ENCODE measurements around the gene CDHR2.

The CDHR2 gene

DNA sequence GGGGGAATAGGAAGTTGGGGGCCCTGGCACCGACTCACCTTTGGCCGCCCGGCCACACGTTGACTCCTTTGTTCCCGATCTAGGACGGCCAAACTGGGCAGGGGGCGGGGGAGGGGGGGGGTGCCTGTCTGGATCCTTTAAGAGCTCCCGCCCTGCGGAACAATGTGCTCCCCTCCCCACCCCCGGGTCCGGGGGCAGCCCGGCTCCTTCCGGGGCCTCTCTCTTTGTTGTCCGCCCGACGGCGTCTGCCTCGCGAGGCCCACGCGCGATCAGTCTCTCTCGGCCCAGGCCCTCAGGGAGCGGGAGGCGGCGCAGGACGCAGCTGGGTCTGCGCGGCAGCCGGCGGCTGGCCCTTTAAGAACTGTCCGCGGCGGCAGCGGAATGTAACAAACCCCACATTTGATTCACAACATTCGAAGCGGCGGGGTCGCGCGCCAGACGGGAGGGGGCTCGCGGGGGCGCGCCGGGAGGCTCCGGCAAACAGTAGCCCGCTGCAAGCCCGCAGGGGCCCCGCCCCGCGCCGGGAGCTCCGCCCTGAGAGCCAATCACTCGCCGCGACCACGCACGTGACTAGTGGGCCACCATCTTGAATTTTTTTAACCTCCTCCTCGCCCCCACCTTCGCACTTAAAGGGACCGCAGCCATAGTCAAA, 12.1 kb upstream of the CDHR2 start, which contains the start of gene RNF44:
Gene RNF44 (minus strand): TSS at position 501 of the 652 bp plus-strand sequence. CDS start 4,930 bp downstream, outside the sequence.
- peaks cover 3% of the 10 kb centered on the region; the same call in 1 of the 2 replicates for H3K27me3 ChIP-seq (ENCODE audit: insufficient read depth, low read length)
- peak within 1 kb of the TSS; percentile 100 for H3K27ac ChIP-seq (ENCODE audit: low read length)
- peaks cover 33% of the 10 kb centered on the region for H3K36me3 ChIP-seq (ENCODE audit: insufficient read depth, low read depth, low read length)
- H3K4me1 ChIP-seq (ENCODE audit: insufficient read depth, low read length), result peaks cover 27% of the 10 kb centered on the region
- H3K9me3 ChIP-seq (ENCODE audit: insufficient read depth, low read depth, low read length), result no peaks in the 10 kb centered on the region
- peak within 1 kb of the TSS; percentile 100 for H3K4me3 ChIP-seq (ENCODE audit: low read length)
- peak within 1 kb of the TSS; percentile 100 for H3K9ac ChIP-seq (ENCODE audit: low read depth, low read length)

DNA sequence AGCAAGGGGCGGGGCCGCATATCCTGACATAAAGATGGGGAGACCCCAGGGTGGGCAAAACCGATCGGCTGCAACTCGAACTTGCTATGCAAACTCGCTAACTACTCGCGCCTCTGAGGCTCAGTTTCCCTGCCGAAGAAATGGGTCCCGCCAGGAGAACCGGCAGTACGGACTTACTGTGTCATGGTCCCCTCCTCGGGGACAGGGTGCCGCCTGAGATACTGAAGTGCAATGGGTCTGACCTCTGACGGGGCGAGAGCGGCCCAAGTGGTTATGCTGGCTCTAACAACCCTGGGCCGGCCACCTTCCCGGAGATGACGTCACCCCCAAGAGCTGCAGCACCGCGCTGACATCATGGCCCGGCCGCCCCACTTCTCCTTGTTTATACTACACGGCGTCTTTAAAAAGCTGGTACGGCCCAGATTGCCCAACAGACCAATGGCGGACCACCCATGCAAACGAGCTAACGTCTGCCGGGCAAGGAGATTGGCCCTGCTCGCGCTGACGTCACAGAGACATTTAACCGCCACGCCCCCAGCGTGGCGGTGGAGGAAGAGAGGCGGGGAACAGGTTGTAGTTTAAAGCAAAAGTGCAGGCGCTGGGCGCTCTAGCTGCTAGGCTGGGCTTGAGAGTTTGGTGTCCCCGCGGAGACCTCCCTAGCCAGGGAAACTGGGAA, 11.4 kb upstream of the CDHR2 start:
- peak overlapping the region; percentile 97 for H3K27ac ChIP-seq (ENCODE audit: low read length)
- H3K27me3 ChIP-seq (ENCODE audit: insufficient read depth, low read length), result peaks cover 10% of the 10 kb centered on the region; the same call in 1 of the 2 replicates
- H3K36me3 ChIP-seq (ENCODE audit: insufficient read depth, low read depth, low read length), result peaks cover 31% of the 10 kb centered on the region
- peaks cover 28% of the 10 kb centered on the region for H3K4me1 ChIP-seq (ENCODE audit: insufficient read depth, low read length)
- H3K4me3 ChIP-seq (ENCODE audit: low read length), result peak overlapping the region; percentile 100
- no peaks in the 10 kb centered on the region for H3K9me3 ChIP-seq (ENCODE audit: insufficient read depth, low read depth, low read length)
- H3K9ac ChIP-seq (ENCODE audit: low read depth, low read length), result peak overlapping the region; percentile 100; the same call in 1 of the 2 replicates

DNA sequence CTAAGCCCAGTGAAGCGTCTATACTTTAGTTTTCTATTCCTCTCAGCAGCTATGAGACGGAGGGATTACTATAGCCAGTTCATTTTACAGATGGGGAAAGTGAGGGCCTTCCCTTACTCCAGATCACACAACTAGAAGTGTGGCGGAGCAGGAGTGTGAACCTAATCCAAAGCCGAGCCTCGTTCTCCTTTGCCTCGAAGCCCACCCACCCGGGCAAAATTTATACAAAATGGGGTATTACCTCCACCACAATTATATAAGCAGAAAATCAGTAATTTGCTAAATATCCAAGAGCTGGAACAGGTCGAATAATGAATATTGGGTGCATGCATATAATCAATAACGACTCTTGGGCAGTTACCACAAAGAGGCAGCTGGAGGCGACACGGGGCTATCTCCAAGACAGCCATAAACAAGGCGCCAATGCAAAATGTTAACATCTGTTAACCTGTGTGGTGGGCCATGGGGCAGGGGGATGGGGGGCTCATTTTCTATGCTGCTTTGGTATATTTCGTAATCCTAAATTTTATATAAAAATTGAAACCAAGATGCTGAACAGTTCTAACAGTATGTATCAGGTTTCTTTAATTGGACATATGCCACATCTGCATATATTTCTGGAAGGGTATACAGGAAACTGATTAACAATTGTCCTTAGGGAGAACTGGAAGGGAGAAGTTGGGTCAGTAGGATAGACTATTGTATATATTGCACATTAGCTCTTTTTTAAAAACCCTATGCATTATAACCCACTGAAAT, 10.7 kb upstream of the CDHR2 start:
- Histone ChIP-seq H3K9ac (ENCODE audit: low read depth, low read length) (peak overlapping the region; percentile 76; the same call in 1 of the 2 replicates), H3K27me3 (ENCODE audit: insufficient read depth, low read length) (peaks cover 11% of the 10 kb centered on the region; the same call in 1 of the 2 replicates), H3K36me3 (ENCODE audit: insufficient read depth, low read depth, low read length) (peaks cover 24% of the 10 kb centered on the region), H3K4me3 (ENCODE audit: low read length) (peak overlapping the region; percentile 100), H3K27ac (ENCODE audit: low read length) (peak overlapping the region; percentile 75), H3K9me3 (ENCODE audit: insufficient read depth, low read depth, low read length) (no peaks in the 10 kb centered on the region), H3K4me1 (ENCODE audit: insufficient read depth, low read length) (peaks cover 26% of the 10 kb centered on the region)

DNA sequence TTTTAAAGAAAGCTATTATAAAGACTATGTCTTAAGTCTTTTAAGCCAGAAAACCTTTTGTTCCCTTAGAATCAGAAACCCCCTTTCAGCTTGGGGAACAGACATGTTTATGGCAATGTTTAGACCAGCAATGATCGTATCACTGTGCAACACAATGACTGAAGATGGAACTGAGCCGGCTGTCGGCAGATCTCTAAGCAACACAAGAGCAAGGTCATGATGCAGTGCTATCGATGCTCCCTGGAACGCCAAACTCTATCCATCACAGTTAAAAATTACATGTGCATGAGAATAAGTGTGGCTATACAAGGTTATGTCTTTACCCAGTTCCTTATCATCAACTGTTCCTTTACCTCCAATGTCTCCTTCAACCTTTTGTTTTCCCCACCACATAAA, 10.2 kb upstream of the CDHR2 start:
- H3K4me1 ChIP-seq (ENCODE audit: insufficient read depth, low read length), result peaks cover 26% of the 10 kb centered on the region
- peaks cover 19% of the 10 kb centered on the region for H3K36me3 ChIP-seq (ENCODE audit: insufficient read depth, low read depth, low read length)
- no peaks in the 10 kb centered on the region for H3K9me3 ChIP-seq (ENCODE audit: insufficient read depth, low read depth, low read length)
- H3K4me3 ChIP-seq (ENCODE audit: low read length), result no peak overlapping the region
- peaks cover 12% of the 10 kb centered on the region; the same call in 1 of the 2 replicates for H3K27me3 ChIP-seq (ENCODE audit: insufficient read depth, low read length)
- H3K9ac ChIP-seq (ENCODE audit: low read depth, low read length), result peak overlapping the region; percentile 76; the same call in 1 of the 2 replicates
- H3K27ac ChIP-seq (ENCODE audit: low read length), result no peak overlapping the region

DNA sequence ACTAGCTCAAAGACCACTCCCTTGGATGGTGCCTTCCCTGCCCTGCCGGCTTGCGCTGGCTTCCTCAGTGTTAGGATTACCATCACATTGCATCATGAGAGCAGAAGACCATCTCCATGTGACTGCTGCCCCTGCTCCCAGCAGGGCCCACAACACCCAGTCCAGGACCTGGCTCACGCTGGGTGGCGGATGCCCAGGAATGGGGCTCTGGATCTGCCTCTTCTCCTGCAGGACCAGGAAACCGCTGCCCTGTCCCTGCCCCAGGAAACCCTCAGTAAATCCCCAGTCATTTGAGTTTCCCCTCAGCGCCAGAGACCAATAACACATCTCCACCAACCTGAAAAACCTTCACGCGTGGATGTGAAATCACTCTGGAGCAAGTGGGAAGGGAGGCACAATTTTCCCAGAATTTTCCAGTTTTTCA, 8.7 kb upstream of the CDHR2 start:
- Histone ChIP-seq H3K36me3 (ENCODE audit: insufficient read depth, low read depth, low read length) (peaks cover 4% of the 10 kb centered on the region; the same call in 1 of the 2 replicates), H3K27me3 (ENCODE audit: insufficient read depth, low read length) (peaks cover 25% of the 10 kb centered on the region; the same call in 1 of the 2 replicates), H3K9me3 (ENCODE audit: insufficient read depth, low read depth, low read length) (no peaks in the 10 kb centered on the region), H3K4me3 (ENCODE audit: low read length) (no peak overlapping the region), H3K27ac (ENCODE audit: low read length) (no peak overlapping the region), H3K9ac (ENCODE audit: low read depth, low read length) (no peak overlapping the region; the same call in 1 of the 2 replicates), H3K4me1 (ENCODE audit: insufficient read depth, low read length) (peaks cover 14% of the 10 kb centered on the region)

GRCh38 chr5:176540956-176541337, 8.2 kb upstream of the CDHR2 start:
- Histone ChIP-seq H3K9ac (ENCODE audit: low read depth, low read length) (peak overlapping the region; percentile 71; the same call in 1 of the 2 replicates), H3K4me3 (ENCODE audit: low read length) (peak overlapping the region; percentile 40; the same call in 1 of the 2 replicates), H3K27ac (ENCODE audit: low read length) (peak overlapping the region; percentile 5), H3K27me3 (ENCODE audit: insufficient read depth, low read length) (peaks cover 25% of the 10 kb centered on the region; the same call in 1 of the 2 replicates), H3K36me3 (ENCODE audit: insufficient read depth, low read depth, low read length) (peaks cover 4% of the 10 kb centered on the region; the same call in 1 of the 2 replicates), H3K9me3 (ENCODE audit: insufficient read depth, low read depth, low read length) (no peaks in the 10 kb centered on the region), H3K4me1 (ENCODE audit: insufficient read depth, low read length) (peaks cover 14% of the 10 kb centered on the region)

GRCh38 chr5:176541338-176542134, 7.6 kb upstream of the CDHR2 start:
- Histone ChIP-seq H3K36me3 (ENCODE audit: insufficient read depth, low read depth, low read length) (no peaks in the 10 kb centered on the region), H3K27ac (ENCODE audit: low read length) (peak overlapping the region; percentile 5), H3K9me3 (ENCODE audit: insufficient read depth, low read depth, low read length) (no peaks in the 10 kb centered on the region), H3K27me3 (ENCODE audit: insufficient read depth, low read length) (peaks cover 25% of the 10 kb centered on the region; the same call in 1 of the 2 replicates), H3K4me3 (ENCODE audit: low read length) (peak overlapping the region; percentile 63; the same call in 1 of the 2 replicates), H3K9ac (ENCODE audit: low read depth, low read length) (peak overlapping the region; percentile 71; the same call in 1 of the 2 replicates), H3K4me1 (ENCODE audit: insufficient read depth, low read length) (peaks cover 14% of the 10 kb centered on the region)

DNA sequence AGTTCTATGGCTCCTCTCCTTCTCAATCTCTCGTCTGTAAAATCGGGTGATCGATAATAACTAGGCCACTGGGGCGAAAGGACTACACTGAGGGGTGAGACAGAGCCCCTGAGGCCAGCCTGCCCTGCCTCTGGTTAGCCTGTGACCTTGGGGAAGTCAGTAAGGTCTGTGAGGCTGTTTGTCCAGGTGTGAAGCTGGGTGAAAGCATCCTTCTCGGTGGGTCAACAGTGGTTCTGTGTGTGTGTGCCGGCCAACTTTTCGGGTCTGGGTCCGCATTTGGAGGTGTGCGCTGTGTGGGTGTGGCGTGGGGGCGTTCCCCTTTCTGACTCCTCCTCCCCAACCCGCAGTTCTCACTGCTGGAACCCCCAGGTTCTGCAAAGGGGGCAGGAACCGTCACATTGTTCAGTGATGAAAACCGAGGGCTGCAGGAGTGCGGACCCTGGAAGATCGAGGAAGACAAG, 7.0 kb upstream of the CDHR2 start:
- Histone ChIP-seq H3K4me3 (ENCODE audit: low read length) (peak overlapping the region; percentile 63), H3K36me3 (ENCODE audit: insufficient read depth, low read depth, low read length) (no peaks in the 10 kb centered on the region), H3K9me3 (ENCODE audit: insufficient read depth, low read depth, low read length) (no peaks in the 10 kb centered on the region), H3K27ac (ENCODE audit: low read length) (no peak overlapping the region), H3K9ac (ENCODE audit: low read depth, low read length) (peak overlapping the region; percentile 74; the same call in 1 of the 2 replicates), H3K4me1 (ENCODE audit: insufficient read depth, low read length) (peaks cover 14% of the 10 kb centered on the region), H3K27me3 (ENCODE audit: insufficient read depth, low read length) (peaks cover 25% of the 10 kb centered on the region; the same call in 1 of the 2 replicates)

- Histone ChIP-seq H3K9me3 (ENCODE audit: insufficient read depth, low read depth, low read length) (no peaks in the 10 kb centered on the region), H3K9ac (ENCODE audit: low read depth, low read length) (peak overlapping the region; percentile 74; the same call in 1 of the 2 replicates), H3K4me3 (ENCODE audit: low read length) (peak overlapping the region; percentile 92), H3K27me3 (ENCODE audit: insufficient read depth, low read length) (peaks cover 25% of the 10 kb centered on the region; the same call in 1 of the 2 replicates), H3K36me3 (ENCODE audit: insufficient read depth, low read depth, low read length) (no peaks in the 10 kb centered on the region), H3K27ac (ENCODE audit: low read length) (no peak overlapping the region), H3K4me1 (ENCODE audit: insufficient read depth, low read length) (peaks cover 14% of the 10 kb centered on the region)
Observed at GRCh38 chr5:176542596-176543427, 6.3 kb upstream of the CDHR2 start.

Measured in iPS-20b (cell line).